Endothelial cell of umbilical vein (primary cell): ENCODE results near the gene FAM193A. TPM values are rescaled to one million over a fixed set of nuclear protein-coding genes. Genes with fewer than 3 reads are reported as not detected.
"Not testable (repeated sequence)": the region's sequence is repeated elsewhere in the genome, so short reads cannot be mapped to it uniquely, and the experiment has no call there.

Experiments
- BruUV-seq: library from RNA; stranded (reverse); fragments of 400-500 nt; replicated peaks from 2 replicates; lab custom pipeline; 2021; lab: Mats Ljungman, UMichigan
- CTCF ChIA-PET: fragments of 300-600, 350-600 bp; sonication (Branson Sonifier 250); formaldehyde crosslinking; loops from one replicate; lab custom pipeline; 2021; ENCODE audit warnings: antibody characterized with exemption, inconsistent platforms; lab: Charles Lee
- POLR2A ChIA-PET: fragments of 300-600, 350-600 bp; sonication (Branson Sonifier 250); formaldehyde crosslinking; loops from one replicate; lab custom pipeline; 2021; ENCODE audit warnings: antibody characterized with exemption, inconsistent platforms; lab: Charles Lee
- DNase-seq: peaks from one replicate; pipeline ENCODE4 v3.0.0-alpha.2; 2011; ENCODE audit warnings: low read depth, low spot score
- FAIRE-seq: peaks from 2 replicates; lab custom pipeline; 2011; peaks lifted over from hg19 to GRCh38; lab: Jason Lieb, UNC
- H2AFZ ChIP-seq: 2 replicates; pipeline ENCODE4 v1.6.0; 2012; ENCODE audit warnings: low read depth, low read length, control low read depth, inconsistent platforms
- H3K27ac ChIP-seq: 2 replicates; pipeline ENCODE4 v1.5.1; 2011; ENCODE audit warnings: low read depth, mild to moderate bottlenecking, control low read depth, low read length, moderate library complexity; ENCODE audit not compliant: insufficient read depth
- H3K27me3 ChIP-seq, 2 experiments: 2 replicates each; pipeline versions ENCODE4 v1.6.0 to v1.6.1; 2011; ENCODE audit warnings: low read length in 2 of 2, mixed read lengths in 1 of 2; ENCODE audit not compliant: control insufficient read depth in 2 of 2, insufficient read depth in 2 of 2
- H3K36me3 ChIP-seq, 2 experiments: 2 replicates in 1 of 2; 3 replicates in 1 of 2; pipeline ENCODE4 v1.5.1; 2011; ENCODE audit warnings: low read length in 2 of 2, mild to moderate bottlenecking in 1 of 2, moderate library complexity in 1 of 2; ENCODE audit not compliant: control insufficient read depth in 2 of 2, insufficient read depth in 2 of 2; ENCODE audit errors: extremely low read depth in 1 of 2
- H3K4me1 ChIP-seq: 3 replicates; pipeline ENCODE4 v1.5.1; 2011; ENCODE audit warnings: mild to moderate bottlenecking, low read length; ENCODE audit not compliant: control insufficient read depth, insufficient read depth; ENCODE audit errors: extremely low read depth
- H3K4me2 ChIP-seq: 2 replicates; pipeline ENCODE4 v1.6.1; 2011; ENCODE audit warnings: low read length, control low read depth, mixed read lengths; ENCODE audit not compliant: insufficient read depth
- H3K4me3 ChIP-seq, 3 experiments: fragments of 200-600 bp in 1 of 3; sonication (generic), shearing (Covaris generic) in 1 of 3; replicated peaks in 1 of 3; 2 replicates each; pipeline ENCODE4 v1.5.1; 2011 to 2016; ENCODE audit warnings: control low read depth in 3 of 3, low read length in 3 of 3, mild to moderate bottlenecking in 2 of 3, inconsistent platforms in 1 of 3, low read depth in 1 of 3, moderate library complexity in 1 of 3; ENCODE audit not compliant: insufficient read depth in 1 of 3
- H3K79me2 ChIP-seq: 2 replicates; pipeline ENCODE4 v1.6.0; 2012; ENCODE audit warnings: low read length, inconsistent platforms; ENCODE audit not compliant: control insufficient read depth, insufficient read depth
- H3K9ac ChIP-seq: replicated peaks from 2 replicates; pipeline ENCODE3; 2011; ENCODE audit warnings: low read length, control low read depth; ENCODE audit not compliant: insufficient read depth; ENCODE audit errors: extremely low read depth
- H3K9me1 ChIP-seq: replicated peaks from 3 replicates; pipeline ENCODE4 v1.6.0; 2011; ENCODE audit warnings: mild to moderate bottlenecking, low read length; ENCODE audit not compliant: control insufficient read depth, insufficient read depth; ENCODE audit errors: extremely low read depth
- H3K9me3 ChIP-seq: replicated peaks from 2 replicates; pipeline ENCODE4 v1.5.1; 2012; ENCODE audit warnings: low read length, inconsistent platforms; ENCODE audit not compliant: control insufficient read depth, insufficient read depth
- H4K20me1 ChIP-seq: replicated peaks from 2 replicates; pipeline ENCODE3; 2011; ENCODE audit warnings: mild to moderate bottlenecking, low read length; ENCODE audit not compliant: control insufficient read depth, insufficient read depth; ENCODE audit errors: extremely low read depth
- EZH2 ChIP-seq: IDR thresholded peaks from 2 replicates; pipeline ENCODE4 v1.6.1; 2012; ENCODE audit warnings: borderline replicate concordance, low read depth, mild to moderate bottlenecking, moderate library complexity, low read length, inconsistent platforms; ENCODE audit not compliant: severe bottlenecking
- FOS ChIP-seq: IDR thresholded peaks from 2 replicates; pipeline ENCODE4 v1.6.1; 2011; ENCODE audit warnings: mild to moderate bottlenecking, low read length, moderate library complexity, borderline replicate concordance; ENCODE audit not compliant: insufficient read depth
- GATA2 ChIP-seq: IDR thresholded peaks from 2 replicates; pipeline ENCODE4 v1.7.0; 2011; ENCODE audit warnings: low read depth, mild to moderate bottlenecking, moderate library complexity, mixed read lengths, low read length; ENCODE audit not compliant: insufficient read length, insufficient read depth
- JUN ChIP-seq: IDR thresholded peaks from 2 replicates; pipeline ENCODE4 v1.6.1; 2011; ENCODE audit warnings: borderline replicate concordance, low read depth; ENCODE audit not compliant: insufficient read length, insufficient read depth
- MYC ChIP-seq: IDR thresholded peaks from one replicate; pipeline ENCODE4 v1.6.1; 2011; ENCODE audit warnings: mild to moderate bottlenecking, low read depth, low read length
- POLR2A ChIP-seq: IDR thresholded peaks from 2 replicates; pipeline ENCODE4 v1.6.1; 2012; ENCODE audit warnings: low read depth, mild to moderate bottlenecking, control low read depth, low read length
- POLR2AphosphoS5 ChIP-seq: IDR thresholded peaks from 2 replicates; pipeline ENCODE4 v1.6.1; 2012; ENCODE audit warnings: low read depth, mild to moderate bottlenecking, control low read depth, low read length, moderate library complexity; ENCODE audit not compliant: insufficient read depth
- dilution Hi-C: fragments of 300-500 bp; cut with MboI; formaldehyde crosslinking; loops from one replicate; pipeline ENCODE4 v1.15.0; 2019; ENCODE audit warnings: low sequenced_read_pairs; ENCODE audit not compliant: extremely low pct_ligation_motif_present
- intact Hi-C: fragments of 100-400 bp; cut with micrococcal nuclease; formaldehyde crosslinking; loops from one replicate; pipeline ENCODE4 v1.10.0; 2022
- polyA plus RNA-seq, 4 experiments: library from polyadenylated mRNA; depleted of rRNA in 3 of 4; stranded (reverse) in 3 of 4; unstranded in 1 of 4; fragments of >200 nt; gene quantifications; 2 replicates each; pipeline versions ENCODE4 v1.2.1 to v1.2.3, GENCODE V29; 2011 to 2012; ENCODE audit warnings: missing spikeins in 1 of 4
- total RNA-seq: library from RNA; stranded (reverse); gene quantifications from 2 replicates; pipeline ENCODE4 v1.2.3, GENCODE V29; 2021
- TF ChIP-seq, protein P1 (sequence below), 2 donors: IDR thresholded peaks; 1 replicate in 1 of 2; 2 replicates in 1 of 2; pipeline ENCODE4 v1.5.1; 2011; ENCODE audit warnings: low read length in 2 of 2, mild to moderate bottlenecking in 2 of 2, moderate library complexity in 2 of 2, control low read depth in 1 of 2, inconsistent platforms in 1 of 2, low read depth in 1 of 2; ENCODE audit not compliant: insufficient read depth in 1 of 2; ENCODE audit errors: extremely low read depth in 1 of 2
- TF ChIP-seq, protein P2 (sequence below): IDR thresholded peaks from 2 replicates; pipeline ENCODE4 v1.6.1; 2011; ENCODE audit not compliant: insufficient read depth, insufficient read length

The FAM193A gene
- total and polyA plus RNA-seq, 2 donors (not counting 3 experiments of a cell fraction or from before 2014, with no cell fraction given): 12.3 to 32.1 TPM

DNA sequence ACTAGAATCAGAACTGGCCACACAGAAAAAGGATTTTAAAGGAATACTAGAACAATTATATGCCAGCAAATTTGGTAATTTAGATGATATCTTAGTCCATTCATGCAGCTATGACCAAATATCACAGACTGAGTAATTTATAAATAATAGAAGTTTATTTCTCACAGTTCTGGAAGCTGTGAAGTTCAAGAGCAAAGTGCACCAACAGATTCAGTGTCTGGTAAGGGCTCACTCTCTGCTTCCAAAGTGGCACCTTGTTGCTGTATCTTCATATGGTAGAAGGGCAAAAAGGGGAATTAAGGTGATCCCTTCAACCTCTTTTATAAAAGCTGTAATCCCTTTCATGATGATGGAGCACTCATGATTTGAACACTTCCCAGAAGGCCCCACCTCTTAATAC is 199.4 kb downstream of the FAM193A start:
- CTCF ChIA-PET: no interaction called here
- intact Hi-C loops (no loop called here), dilution Hi-C loops (no loop called here)
- POLR2A ChIA-PET: no interaction called here
- no peaks in the 10 kb centered on the region for H3K9me3 ChIP-seq
- no peak overlapping the region for H2AFZ ChIP-seq
- no peaks in the 10 kb centered on the region for H3K27me3 ChIP-seq
- H3K27ac ChIP-seq: no peak overlapping the region
- TF ChIP-seq JUN (no peak), GATA2 (no peak), POLR2A (no peak), MYC (no peak), EZH2 (no peak), FOS (no peak), POLR2AphosphoS5 (no peak)
- TF ChIP-seq, protein P1, sequence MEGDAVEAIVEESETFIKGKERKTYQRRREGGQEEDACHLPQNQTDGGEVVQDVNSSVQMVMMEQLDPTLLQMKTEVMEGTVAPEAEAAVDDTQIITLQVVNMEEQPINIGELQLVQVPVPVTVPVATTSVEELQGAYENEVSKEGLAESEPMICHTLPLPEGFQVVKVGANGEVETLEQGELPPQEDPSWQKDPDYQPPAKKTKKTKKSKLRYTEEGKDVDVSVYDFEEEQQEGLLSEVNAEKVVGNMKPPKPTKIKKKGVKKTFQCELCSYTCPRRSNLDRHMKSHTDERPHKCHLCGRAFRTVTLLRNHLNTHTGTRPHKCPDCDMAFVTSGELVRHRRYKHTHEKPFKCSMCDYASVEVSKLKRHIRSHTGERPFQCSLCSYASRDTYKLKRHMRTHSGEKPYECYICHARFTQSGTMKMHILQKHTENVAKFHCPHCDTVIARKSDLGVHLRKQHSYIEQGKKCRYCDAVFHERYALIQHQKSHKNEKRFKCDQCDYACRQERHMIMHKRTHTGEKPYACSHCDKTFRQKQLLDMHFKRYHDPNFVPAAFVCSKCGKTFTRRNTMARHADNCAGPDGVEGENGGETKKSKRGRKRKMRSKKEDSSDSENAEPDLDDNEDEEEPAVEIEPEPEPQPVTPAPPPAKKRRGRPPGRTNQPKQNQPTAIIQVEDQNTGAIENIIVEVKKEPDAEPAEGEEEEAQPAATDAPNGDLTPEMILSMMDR (IDR thresholded peaks at IDR 0.05; ENCODE audit: extremely low read depth in 1 of 2, insufficient read depth in 1 of 2, low read depth in 1 of 2, low read length in 2 of 2): no peak
- TF ChIP-seq, protein P2, sequence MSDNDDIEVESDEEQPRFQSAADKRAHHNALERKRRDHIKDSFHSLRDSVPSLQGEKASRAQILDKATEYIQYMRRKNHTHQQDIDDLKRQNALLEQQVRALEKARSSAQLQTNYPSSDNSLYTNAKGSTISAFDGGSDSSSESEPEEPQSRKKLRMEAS: no peak
- no peak for DNase-seq
- no peaks in the 10 kb centered on the region for H3K4me1 ChIP-seq
- no peaks in the 10 kb centered on the region for H3K9me1 ChIP-seq
- peaks cover 6 to 9% of the 10 kb centered on the region in 2 experiments for H3K36me3 ChIP-seq
- no peaks in the 10 kb centered on the region for H3K79me2 ChIP-seq
- no peak overlapping the region for H3K4me3 ChIP-seq
- H4K20me1 ChIP-seq: no peaks in the 10 kb centered on the region
- FAIRE-seq: no peak
- no peak overlapping the region for H3K9ac ChIP-seq
- BruUV-seq: no TSS peak
- no peak overlapping the region for H3K4me2 ChIP-seq

DNA sequence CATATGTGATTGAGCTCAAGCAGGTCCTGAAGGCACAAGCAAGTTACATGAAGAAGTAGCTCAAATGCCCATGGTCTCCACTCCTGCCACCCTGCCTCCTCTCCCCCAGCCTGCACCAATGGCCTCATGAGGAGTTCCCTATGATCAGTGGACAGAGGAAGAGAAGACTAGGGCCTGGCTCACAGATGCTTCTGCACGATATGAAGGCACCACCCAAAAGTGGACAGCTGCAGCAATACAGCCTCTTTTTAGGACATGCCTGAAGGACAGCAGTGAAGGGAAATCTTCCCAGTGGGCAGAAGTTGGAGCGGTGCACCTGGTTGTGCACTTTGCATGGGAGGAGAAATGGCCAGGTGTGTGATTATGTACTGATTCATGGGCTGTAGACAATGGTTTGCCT is 201.8 kb downstream of the FAM193A start:
- H3K4me1 ChIP-seq, H3K9me3 ChIP-seq, H3K9ac ChIP-seq, CTCF ChIA-PET, BruUV-seq, H3K27me3 ChIP-seq, dilution Hi-C loops, intact Hi-C loops, H3K9me1 ChIP-seq, FAIRE-seq, H3K27ac ChIP-seq, H4K20me1 ChIP-seq, H3K79me2 ChIP-seq, DNase-seq, H3K4me3 ChIP-seq, H2AFZ ChIP-seq, H3K4me2 ChIP-seq: not testable (repeated sequence)
- POLR2A ChIA-PET: interaction anchor here (0.6 kb wide), 1 partner anchor 10 kb away, joined by 3 read pairs; no protein-coding TSS in a partner anchor
- peaks cover 4 to 18% of the 10 kb centered on the region in 2 experiments for H3K36me3 ChIP-seq
